ENCODE measurements around the gene PCDH15.

The PCDH15 gene

DNA sequence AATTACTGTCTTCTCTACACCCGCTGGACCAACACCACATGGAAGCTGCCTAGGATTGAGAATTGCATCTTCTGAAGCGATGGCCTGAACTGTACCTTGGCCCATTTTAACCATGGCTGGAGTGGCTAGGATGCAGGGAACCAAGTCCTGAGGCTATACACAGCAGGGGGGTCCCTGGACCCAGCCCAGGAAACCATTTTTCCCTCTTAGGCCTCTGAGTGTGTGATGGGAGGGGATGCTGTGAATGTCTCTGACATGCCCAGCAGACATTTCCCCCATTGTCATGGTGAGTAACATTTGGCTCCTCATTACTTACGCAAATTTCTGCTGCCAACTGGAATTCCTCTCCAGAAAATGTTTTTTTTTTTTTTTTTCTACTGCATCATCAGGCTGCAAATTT, 822.7 kb downstream of the PCDH15 start:
- Histone ChIP-seq H2AFZ (ENCODE audit: low read depth, low read length) (no peak overlapping the region), H3K9me3 (ENCODE audit: insufficient read depth, low read length, severe bottlenecking) (no peaks in the 10 kb centered on the region), H3K79me2 (ENCODE audit: insufficient read depth, low read length) (no peaks in the 10 kb centered on the region)

DNA sequence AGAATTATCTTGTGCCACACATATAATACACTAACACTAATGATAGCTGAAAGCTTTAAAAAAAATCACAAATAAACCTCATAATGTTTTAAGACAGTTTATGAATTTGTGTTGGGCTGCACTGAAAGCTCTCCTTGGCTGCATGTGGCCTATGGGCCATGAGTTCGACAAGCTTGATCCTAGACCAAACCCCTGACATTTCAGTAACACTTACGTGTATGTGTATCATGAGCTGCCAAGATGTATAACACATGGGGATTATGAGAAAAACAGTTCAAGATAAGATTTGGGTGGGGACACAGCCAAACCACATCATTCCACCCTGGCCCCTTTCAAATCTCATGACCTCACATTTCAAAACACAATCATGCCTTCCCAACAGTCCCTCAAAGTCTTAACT, 823.8 kb downstream of the PCDH15 start:
- H3K4me1 ChIP-seq (ENCODE audit: insufficient read depth, low read length): no peaks in the 10 kb centered on the region
- ATAC-seq (ENCODE audit: insufficient read depth, low read depth) (no peak), DNase-seq (no peak)
- H3K9me3 ChIP-seq (ENCODE audit: insufficient read depth, low read length, severe bottlenecking): no peaks in the 10 kb centered on the region
- H3K27me3 ChIP-seq (ENCODE audit: insufficient read depth, low read length, poor library complexity): no peaks in the 10 kb centered on the region
- H4K20me1 ChIP-seq (ENCODE audit: insufficient read depth, low read length): no peaks in the 10 kb centered on the region
- H3K4me2 ChIP-seq (ENCODE audit: insufficient read depth, low read length): no peak overlapping the region
- no peak overlapping the region for H3K27ac ChIP-seq (ENCODE audit: low read length)
- no peak overlapping the region for H3K9ac ChIP-seq (ENCODE audit: low read depth, low read length)
- H3K36me3 ChIP-seq (ENCODE audit: insufficient read depth, low read length): no peaks in the 10 kb centered on the region
- H3K4me3 ChIP-seq (ENCODE audit: low read depth in 1 of 2, low read length in 2 of 2): no peak overlapping the region
- H3K79me2 ChIP-seq (ENCODE audit: insufficient read depth, low read length): no peaks in the 10 kb centered on the region
- H2AFZ ChIP-seq (ENCODE audit: low read depth, low read length): no peak overlapping the region
- TF ChIP-seq, protein P1, sequence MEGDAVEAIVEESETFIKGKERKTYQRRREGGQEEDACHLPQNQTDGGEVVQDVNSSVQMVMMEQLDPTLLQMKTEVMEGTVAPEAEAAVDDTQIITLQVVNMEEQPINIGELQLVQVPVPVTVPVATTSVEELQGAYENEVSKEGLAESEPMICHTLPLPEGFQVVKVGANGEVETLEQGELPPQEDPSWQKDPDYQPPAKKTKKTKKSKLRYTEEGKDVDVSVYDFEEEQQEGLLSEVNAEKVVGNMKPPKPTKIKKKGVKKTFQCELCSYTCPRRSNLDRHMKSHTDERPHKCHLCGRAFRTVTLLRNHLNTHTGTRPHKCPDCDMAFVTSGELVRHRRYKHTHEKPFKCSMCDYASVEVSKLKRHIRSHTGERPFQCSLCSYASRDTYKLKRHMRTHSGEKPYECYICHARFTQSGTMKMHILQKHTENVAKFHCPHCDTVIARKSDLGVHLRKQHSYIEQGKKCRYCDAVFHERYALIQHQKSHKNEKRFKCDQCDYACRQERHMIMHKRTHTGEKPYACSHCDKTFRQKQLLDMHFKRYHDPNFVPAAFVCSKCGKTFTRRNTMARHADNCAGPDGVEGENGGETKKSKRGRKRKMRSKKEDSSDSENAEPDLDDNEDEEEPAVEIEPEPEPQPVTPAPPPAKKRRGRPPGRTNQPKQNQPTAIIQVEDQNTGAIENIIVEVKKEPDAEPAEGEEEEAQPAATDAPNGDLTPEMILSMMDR (IDR thresholded peaks at IDR 0.05; ENCODE audit: borderline replicate concordance, extremely low read depth, low read length, poor library complexity, severe bottlenecking): no peak
- no peak for TF ChIP-seq EZH2 (IDR thresholded peaks at IDR 0.05; ENCODE audit: borderline replicate concordance, low read depth, low read length, severe bottlenecking)

More for the DNA sequence above, 822.7 kb downstream of the PCDH15 start:
- H3K4me2 ChIP-seq (ENCODE audit: insufficient read depth, low read length): no peak overlapping the region
- TF ChIP-seq, protein P1 (IDR thresholded peaks at IDR 0.05; ENCODE audit: borderline replicate concordance, extremely low read depth, low read length, poor library complexity, severe bottlenecking): no peak
- no peak for TF ChIP-seq EZH2 (IDR thresholded peaks at IDR 0.05; ENCODE audit: borderline replicate concordance, low read depth, low read length, severe bottlenecking)
- DNase-seq (no peak), ATAC-seq (ENCODE audit: insufficient read depth, low read depth) (no peak)
- no peaks in the 10 kb centered on the region for H3K36me3 ChIP-seq (ENCODE audit: insufficient read depth, low read length)
- no peak overlapping the region for H3K4me3 ChIP-seq (ENCODE audit: low read depth in 1 of 2, low read length in 2 of 2)
- no peak overlapping the region for H3K27ac ChIP-seq (ENCODE audit: low read length)
- no peak overlapping the region for H3K9ac ChIP-seq (ENCODE audit: low read depth, low read length)
- H4K20me1 ChIP-seq (ENCODE audit: insufficient read depth, low read length): no peaks in the 10 kb centered on the region
- H3K4me1 ChIP-seq (ENCODE audit: insufficient read depth, low read length): no peaks in the 10 kb centered on the region
- no peaks in the 10 kb centered on the region for H3K27me3 ChIP-seq (ENCODE audit: insufficient read depth, low read length, poor library complexity)

DNA sequence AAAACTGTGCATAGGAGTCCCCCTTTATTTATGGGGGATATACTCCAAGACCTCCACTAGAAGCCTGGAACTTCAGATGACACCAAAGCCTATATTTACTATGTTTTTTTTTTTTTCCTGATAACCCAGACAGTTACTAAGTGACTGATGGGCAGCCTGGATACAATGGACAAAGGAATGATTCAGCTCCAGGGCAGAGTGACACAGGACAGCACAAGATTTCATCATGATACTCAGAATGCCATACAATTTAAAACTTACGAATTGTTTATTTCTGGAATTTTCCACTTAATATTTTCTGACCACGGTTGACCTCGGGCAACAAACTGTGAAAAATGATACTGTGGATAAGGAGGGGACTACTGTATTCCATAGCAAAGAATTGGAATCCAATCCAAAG, 843.6 kb downstream of the PCDH15 start:
- no peak for ATAC-seq (ENCODE audit: insufficient read depth, low read depth)
- Histone ChIP-seq H3K4me3 (ENCODE audit: low read depth in 1 of 2, low read length in 2 of 2) (no peak overlapping the region), H3K4me2 (ENCODE audit: insufficient read depth, low read length) (no peak overlapping the region), H3K79me2 (ENCODE audit: insufficient read depth, low read length) (no peaks in the 10 kb centered on the region), H3K9ac (ENCODE audit: low read depth, low read length) (no peak overlapping the region), H3K9me3 (ENCODE audit: insufficient read depth, low read length, severe bottlenecking) (peaks cover 5% of the 10 kb centered on the region), H3K27me3 (ENCODE audit: insufficient read depth, low read length, poor library complexity) (no peaks in the 10 kb centered on the region), H3K27ac (ENCODE audit: low read length) (no peak overlapping the region), H3K4me1 (ENCODE audit: insufficient read depth, low read length) (no peaks in the 10 kb centered on the region), H4K20me1 (ENCODE audit: insufficient read depth, low read length) (no peaks in the 10 kb centered on the region), H2AFZ (ENCODE audit: low read depth, low read length) (no peak overlapping the region), H3K36me3 (ENCODE audit: insufficient read depth, low read length) (no peaks in the 10 kb centered on the region)
- no peak for TF ChIP-seq EZH2 (IDR thresholded peaks at IDR 0.05; ENCODE audit: borderline replicate concordance, low read depth, low read length, severe bottlenecking)
- TF ChIP-seq, protein P1 (IDR thresholded peaks at IDR 0.05; ENCODE audit: borderline replicate concordance, extremely low read depth, low read length, poor library complexity, severe bottlenecking): no peak
- DNase-seq: no peak

DNA sequence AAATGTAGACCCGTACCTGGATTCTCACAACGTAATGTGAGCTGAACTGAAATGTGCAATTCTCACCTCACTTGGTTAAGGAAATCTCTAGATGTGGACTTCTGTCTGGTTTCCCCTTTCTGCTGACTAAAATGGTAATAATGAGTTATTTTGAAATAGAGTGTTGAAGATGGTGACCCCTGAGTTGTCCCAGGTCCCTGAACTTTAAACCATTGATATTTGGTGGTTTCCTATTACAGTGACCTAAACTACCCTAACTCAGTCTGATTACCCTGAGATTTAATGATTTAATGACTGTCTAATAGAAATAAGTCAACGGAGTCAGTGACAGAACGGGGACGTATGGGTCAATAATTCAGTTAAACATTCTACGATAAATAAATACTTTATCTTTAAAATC, 845.9 kb downstream of the PCDH15 start:
- no peak for DNase-seq
- no peaks in the 10 kb centered on the region for H3K27me3 ChIP-seq (ENCODE audit: insufficient read depth, low read length, poor library complexity)
- peaks cover 13% of the 10 kb centered on the region for H3K9me3 ChIP-seq (ENCODE audit: insufficient read depth, low read length, severe bottlenecking)
- H3K27ac ChIP-seq (ENCODE audit: low read length): no peak overlapping the region
- H3K79me2 ChIP-seq (ENCODE audit: insufficient read depth, low read length): no peaks in the 10 kb centered on the region
- H2AFZ ChIP-seq (ENCODE audit: low read depth, low read length): no peak overlapping the region
- ATAC-seq (ENCODE audit: insufficient read depth, low read depth): no peak
- TF ChIP-seq, protein P1 (IDR thresholded peaks at IDR 0.05; ENCODE audit: borderline replicate concordance, extremely low read depth, low read length, poor library complexity, severe bottlenecking): no peak
- no peaks in the 10 kb centered on the region for H3K36me3 ChIP-seq (ENCODE audit: insufficient read depth, low read length)
- no peaks in the 10 kb centered on the region for H4K20me1 ChIP-seq (ENCODE audit: insufficient read depth, low read length)
- H3K4me3 ChIP-seq (ENCODE audit: low read depth in 1 of 2, low read length in 2 of 2): no peak overlapping the region
- no peak overlapping the region for H3K4me2 ChIP-seq (ENCODE audit: insufficient read depth, low read length)
- H3K4me1 ChIP-seq (ENCODE audit: insufficient read depth, low read length): no peaks in the 10 kb centered on the region
- H3K9ac ChIP-seq (ENCODE audit: low read depth, low read length): no peak overlapping the region

Data from DND-41 (cell line).